Measurements from ENCODE around the gene ZNF560. TPM values are rescaled to one million over a fixed set of nuclear protein-coding genes. Genes with fewer than 3 reads are reported as not detected.

The ZNF560 gene
- total and polyA plus RNA-seq, 2 of the 13 experiments (the other 11 are each of a cell fraction or from before 2014, with no cell fraction given): not detected

DNA sequence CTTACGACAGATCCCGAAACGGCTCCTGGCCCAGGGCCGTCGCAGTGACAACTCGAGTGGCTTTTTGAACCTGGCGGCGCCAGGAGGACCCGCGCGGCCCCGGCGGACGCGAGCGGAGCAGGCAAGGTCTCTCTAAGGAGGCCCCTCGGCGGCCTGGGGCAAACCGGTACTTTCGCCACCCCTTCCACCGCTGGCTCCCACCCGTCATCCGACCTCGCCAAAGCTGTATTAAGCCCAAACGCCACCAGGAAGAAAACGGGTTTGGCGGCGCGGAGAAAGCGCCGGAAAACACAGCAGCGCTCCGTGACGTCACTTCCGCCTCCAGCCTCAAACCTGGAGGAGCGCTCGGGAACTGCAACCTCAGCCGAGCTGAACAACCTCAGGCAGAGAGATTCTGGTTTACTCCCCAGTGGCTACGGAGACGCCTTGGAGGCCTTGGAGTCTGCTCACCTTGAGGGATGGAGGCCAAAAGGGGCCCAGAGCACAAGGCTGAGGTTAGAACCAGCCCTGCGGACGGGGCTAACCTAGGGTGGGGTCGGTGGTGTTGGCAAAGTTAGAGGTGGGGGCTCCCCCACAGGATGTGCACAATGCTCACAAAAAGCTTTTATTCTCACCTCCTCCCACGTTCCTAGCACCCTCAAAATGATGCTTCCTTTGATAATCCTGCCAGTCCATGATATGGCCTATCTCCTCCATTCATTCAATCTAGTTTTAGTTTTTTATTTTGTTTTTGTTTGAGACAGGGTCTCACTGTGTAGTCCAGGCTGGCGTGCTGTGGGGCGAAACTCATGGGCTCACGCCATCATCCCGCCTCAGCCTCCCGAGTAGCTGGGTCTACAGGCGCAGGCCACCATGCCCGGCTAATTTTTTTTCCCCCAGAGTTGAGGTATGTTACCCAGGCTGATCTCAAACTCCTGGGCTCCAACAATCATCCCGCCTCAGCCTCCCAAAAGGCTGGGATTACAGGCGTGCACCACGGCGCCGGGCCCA lies 62.8 kb downstream of the ZNF560 start, which contains the start of gene ZNF266 (continued):
- TF ChIP-seq, protein P1, sequence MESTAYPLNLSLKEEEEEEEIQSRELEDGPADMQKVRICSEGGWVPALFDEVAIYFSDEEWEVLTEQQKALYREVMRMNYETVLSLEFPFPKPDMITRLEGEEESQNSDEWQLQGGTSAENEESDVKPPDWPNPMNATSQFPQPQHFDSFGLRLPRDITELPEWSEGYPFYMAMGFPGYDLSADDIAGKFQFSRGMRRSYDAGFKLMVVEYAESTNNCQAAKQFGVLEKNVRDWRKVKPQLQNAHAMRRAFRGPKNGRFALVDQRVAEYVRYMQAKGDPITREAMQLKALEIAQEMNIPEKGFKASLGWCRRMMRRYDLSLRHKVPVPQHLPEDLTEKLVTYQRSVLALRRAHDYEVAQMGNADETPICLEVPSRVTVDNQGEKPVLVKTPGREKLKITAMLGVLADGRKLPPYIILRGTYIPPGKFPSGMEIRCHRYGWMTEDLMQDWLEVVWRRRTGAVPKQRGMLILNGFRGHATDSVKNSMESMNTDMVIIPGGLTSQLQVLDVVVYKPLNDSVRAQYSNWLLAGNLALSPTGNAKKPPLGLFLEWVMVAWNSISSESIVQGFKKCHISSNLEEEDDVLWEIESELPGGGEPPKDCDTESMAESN (CRISPR knock-in tag; conservative IDR thresholded peaks at IDR 0.05): no peak
- TF ChIP-seq, protein P2, sequence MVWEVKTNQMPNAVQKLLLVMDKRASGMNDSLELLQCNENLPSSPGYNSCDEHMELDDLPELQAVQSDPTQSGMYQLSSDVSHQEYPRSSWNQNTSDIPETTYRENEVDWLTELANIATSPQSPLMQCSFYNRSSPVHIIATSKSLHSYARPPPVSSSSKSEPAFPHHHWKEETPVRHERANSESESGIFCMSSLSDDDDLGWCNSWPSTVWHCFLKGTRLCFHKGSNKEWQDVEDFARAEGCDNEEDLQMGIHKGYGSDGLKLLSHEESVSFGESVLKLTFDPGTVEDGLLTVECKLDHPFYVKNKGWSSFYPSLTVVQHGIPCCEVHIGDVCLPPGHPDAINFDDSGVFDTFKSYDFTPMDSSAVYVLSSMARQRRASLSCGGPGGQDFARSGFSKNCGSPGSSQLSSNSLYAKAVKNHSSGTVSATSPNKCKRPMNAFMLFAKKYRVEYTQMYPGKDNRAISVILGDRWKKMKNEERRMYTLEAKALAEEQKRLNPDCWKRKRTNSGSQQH (CRISPR knock-in tag; IDR thresholded peaks at IDR 0.05; ENCODE audit: low read depth): peak; percentile 79; the same call in 1 of the 2 replicates
- TF ChIP-seq TEAD3 (CRISPR knock-in tag; optimal IDR thresholded peaks at IDR 0.05; ENCODE audit: borderline replicate concordance): peak; percentile 40
- no peak; the same call in 1 of the 2 replicates for TF ChIP-seq HES4 (CRISPR knock-in tag; IDR thresholded peaks at IDR 0.05; ENCODE audit: borderline replicate concordance)
- no peak for TF ChIP-seq FOXA1 (IDR thresholded peaks at IDR 0.05)
- TF ChIP-seq FOXA1 (CRISPR knock-in tag; IDR thresholded peaks at IDR 0.05): peak; percentile 72
- TF ChIP-seq, protein P3, sequence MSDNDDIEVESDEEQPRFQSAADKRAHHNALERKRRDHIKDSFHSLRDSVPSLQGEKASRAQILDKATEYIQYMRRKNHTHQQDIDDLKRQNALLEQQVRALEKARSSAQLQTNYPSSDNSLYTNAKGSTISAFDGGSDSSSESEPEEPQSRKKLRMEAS (IDR thresholded peaks at IDR 0.05): peak; percentile 72
- 0 out of 2 replicates have a peak, but pooled peaks have one; percentile 69 for TF ChIP-seq ZNF768 (CRISPR knock-in tag; IDR thresholded peaks at IDR 0.05)
- no peak for TF ChIP-seq KDM6A (CRISPR knock-in tag; IDR thresholded peaks at IDR 0.05; ENCODE audit: low read depth)
- TF ChIP-seq, protein P4, sequence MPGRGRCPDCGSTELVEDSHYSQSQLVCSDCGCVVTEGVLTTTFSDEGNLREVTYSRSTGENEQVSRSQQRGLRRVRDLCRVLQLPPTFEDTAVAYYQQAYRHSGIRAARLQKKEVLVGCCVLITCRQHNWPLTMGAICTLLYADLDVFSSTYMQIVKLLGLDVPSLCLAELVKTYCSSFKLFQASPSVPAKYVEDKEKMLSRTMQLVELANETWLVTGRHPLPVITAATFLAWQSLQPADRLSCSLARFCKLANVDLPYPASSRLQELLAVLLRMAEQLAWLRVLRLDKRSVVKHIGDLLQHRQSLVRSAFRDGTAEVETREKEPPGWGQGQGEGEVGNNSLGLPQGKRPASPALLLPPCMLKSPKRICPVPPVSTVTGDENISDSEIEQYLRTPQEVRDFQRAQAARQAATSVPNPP (CRISPR knock-in tag; IDR thresholded peaks at IDR 0.05): no peak
- TF ChIP-seq TOPORS (CRISPR knock-in tag; IDR thresholded peaks at IDR 0.05): no peak
- TF ChIP-seq ETV5 (CRISPR knock-in tag; IDR thresholded peaks at IDR 0.05; ENCODE audit: borderline replicate concordance): peak; percentile 54; the same call in 1 of the 2 replicates
- TF ChIP-seq, protein P5, sequence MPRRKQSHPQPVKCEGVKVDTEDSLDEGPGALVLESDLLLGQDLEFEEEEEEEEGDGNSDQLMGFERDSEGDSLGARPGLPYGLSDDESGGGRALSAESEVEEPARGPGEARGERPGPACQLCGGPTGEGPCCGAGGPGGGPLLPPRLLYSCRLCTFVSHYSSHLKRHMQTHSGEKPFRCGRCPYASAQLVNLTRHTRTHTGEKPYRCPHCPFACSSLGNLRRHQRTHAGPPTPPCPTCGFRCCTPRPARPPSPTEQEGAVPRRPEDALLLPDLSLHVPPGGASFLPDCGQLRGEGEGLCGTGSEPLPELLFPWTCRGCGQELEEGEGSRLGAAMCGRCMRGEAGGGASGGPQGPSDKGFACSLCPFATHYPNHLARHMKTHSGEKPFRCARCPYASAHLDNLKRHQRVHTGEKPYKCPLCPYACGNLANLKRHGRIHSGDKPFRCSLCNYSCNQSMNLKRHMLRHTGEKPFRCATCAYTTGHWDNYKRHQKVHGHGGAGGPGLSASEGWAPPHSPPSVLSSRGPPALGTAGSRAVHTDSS (CRISPR knock-in tag; conservative IDR thresholded peaks at IDR 0.05): no peak
- TF ChIP-seq RXRA (CRISPR knock-in tag; IDR thresholded peaks at IDR 0.05): peak; percentile 24; the same call in 1 of the 2 replicates
- TF ChIP-seq EEA1 (CRISPR knock-in tag; IDR thresholded peaks at IDR 0.05; ENCODE audit: borderline replicate concordance): no peak
- no peak for TF ChIP-seq ZNF383 (CRISPR knock-in tag; IDR thresholded peaks at IDR 0.05; ENCODE audit: borderline replicate concordance)
- no peak for TF ChIP-seq NR2F6 (IDR thresholded peaks at IDR 0.05)
- TF ChIP-seq NR2F6 (CRISPR knock-in tag; IDR thresholded peaks at IDR 0.05): 0 out of 2 replicates have a peak, but pooled peaks have one; percentile 17
- TF ChIP-seq MEF2D (CRISPR knock-in tag; IDR thresholded peaks at IDR 0.05): peak; percentile 55; the same call in 1 of the 2 replicates
- TF ChIP-seq NKX3-1 (CRISPR knock-in tag; IDR thresholded peaks at IDR 0.05): no peak
- TF ChIP-seq ATF7-NPFF (CRISPR knock-in tag; IDR thresholded peaks at IDR 0.05; ENCODE audit: low read depth): no peak
- no peak; the same call in 1 of the 2 replicates for TF ChIP-seq ARHGAP35 (CRISPR knock-in tag; IDR thresholded peaks at IDR 0.05; ENCODE audit: borderline replicate concordance)
- TF ChIP-seq, protein P6, sequence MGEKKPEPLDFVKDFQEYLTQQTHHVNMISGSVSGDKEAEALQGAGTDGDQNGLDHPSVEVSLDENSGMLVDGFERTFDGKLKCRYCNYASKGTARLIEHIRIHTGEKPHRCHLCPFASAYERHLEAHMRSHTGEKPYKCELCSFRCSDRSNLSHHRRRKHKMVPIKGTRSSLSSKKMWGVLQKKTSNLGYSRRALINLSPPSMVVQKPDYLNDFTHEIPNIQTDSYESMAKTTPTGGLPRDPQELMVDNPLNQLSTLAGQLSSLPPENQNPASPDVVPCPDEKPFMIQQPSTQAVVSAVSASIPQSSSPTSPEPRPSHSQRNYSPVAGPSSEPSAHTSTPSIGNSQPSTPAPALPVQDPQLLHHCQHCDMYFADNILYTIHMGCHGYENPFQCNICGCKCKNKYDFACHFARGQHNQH (CRISPR knock-in tag; IDR thresholded peaks at IDR 0.05): peak; percentile 80; the same call in 1 of the 2 replicates
